Measurements from ENCODE around the gene CCNJ.

The CCNJ gene

GRCh38 chr10:96056787-96057186 lies 13.4 kb downstream of the CCNJ start:
- no peak for DNase-seq (ENCODE audit: low read depth)

- DNase-seq (ENCODE audit: low read depth) = no peak
These were observed 17.8 kb downstream of the CCNJ start for GRCh38 chr10:96061232-96061631.

- no peak for DNase-seq (ENCODE audit: low read depth)
These were observed 29.3 kb downstream of the CCNJ start for GRCh38 chr10:96072674-96073073.

- no peak for DNase-seq (ENCODE audit: low read depth)
These were observed 30.3 kb downstream of the CCNJ start for GRCh38 chr10:96073722-96074121.

- DNase-seq (ENCODE audit: low read depth) = no peak
These were observed 31.4 kb downstream of the CCNJ start for GRCh38 chr10:96074776-96075175.

- DNase-seq (ENCODE audit: low read depth) = no peak
These were observed 32.6 kb downstream of the CCNJ start for GRCh38 chr10:96075977-96076376.

- DNase-seq (ENCODE audit: low read depth) = no peak
These were observed 33.8 kb downstream of the CCNJ start for GRCh38 chr10:96077156-96077555.

- DNase-seq (ENCODE audit: low read depth) = no peak
These were observed 38.8 kb downstream of the CCNJ start for GRCh38 chr10:96082153-96082552.

- no peak for DNase-seq (ENCODE audit: low read depth)
These were observed 39.4 kb downstream of the CCNJ start for GRCh38 chr10:96082748-96083147.

- no peak for DNase-seq (ENCODE audit: low read depth)
These were observed 45.7 kb downstream of the CCNJ start for GRCh38 chr10:96089116-96089515.

GRCh38 chr10:96089670-96090462 lies 46.5 kb downstream of the CCNJ start:
- peak; percentile 87 for DNase-seq (ENCODE audit: low read depth)

- no peak for DNase-seq (ENCODE audit: low read depth)
These were observed 47.0 kb downstream of the CCNJ start for GRCh38 chr10:96090463-96090800.

GRCh38 chr10:96092999-96093767 lies 49.8 kb downstream of the CCNJ start:
- no peak for DNase-seq (ENCODE audit: low read depth)

- DNase-seq (ENCODE audit: low read depth) = no peak
These were observed 50.6 kb downstream of the CCNJ start for GRCh38 chr10:96093948-96094347.

- no peak for DNase-seq (ENCODE audit: low read depth)
These were observed 53.6 kb downstream of the CCNJ start for GRCh38 chr10:96096958-96097357.

GRCh38 chr10:96097865-96098264 lies 54.5 kb downstream of the CCNJ start:
- DNase-seq (ENCODE audit: low read depth) = no peak

- no peak for DNase-seq (ENCODE audit: low read depth)
These were observed 64.2 kb downstream of the CCNJ start for GRCh38 chr10:96107623-96108038.
